Epidermal melanocyte (primary cell): ENCODE results near the gene DBN1.
A peak's percentile ranks its signal among the peaks of the same experiment; 100 is the strongest.

Source experiments
- DNase-seq: peaks from one replicate; pipeline ENCODE4 v3.0.0; 2011; ENCODE audit warnings: low spot score; ENCODE audit not compliant: insufficient read length

The DBN1 gene

DNA sequence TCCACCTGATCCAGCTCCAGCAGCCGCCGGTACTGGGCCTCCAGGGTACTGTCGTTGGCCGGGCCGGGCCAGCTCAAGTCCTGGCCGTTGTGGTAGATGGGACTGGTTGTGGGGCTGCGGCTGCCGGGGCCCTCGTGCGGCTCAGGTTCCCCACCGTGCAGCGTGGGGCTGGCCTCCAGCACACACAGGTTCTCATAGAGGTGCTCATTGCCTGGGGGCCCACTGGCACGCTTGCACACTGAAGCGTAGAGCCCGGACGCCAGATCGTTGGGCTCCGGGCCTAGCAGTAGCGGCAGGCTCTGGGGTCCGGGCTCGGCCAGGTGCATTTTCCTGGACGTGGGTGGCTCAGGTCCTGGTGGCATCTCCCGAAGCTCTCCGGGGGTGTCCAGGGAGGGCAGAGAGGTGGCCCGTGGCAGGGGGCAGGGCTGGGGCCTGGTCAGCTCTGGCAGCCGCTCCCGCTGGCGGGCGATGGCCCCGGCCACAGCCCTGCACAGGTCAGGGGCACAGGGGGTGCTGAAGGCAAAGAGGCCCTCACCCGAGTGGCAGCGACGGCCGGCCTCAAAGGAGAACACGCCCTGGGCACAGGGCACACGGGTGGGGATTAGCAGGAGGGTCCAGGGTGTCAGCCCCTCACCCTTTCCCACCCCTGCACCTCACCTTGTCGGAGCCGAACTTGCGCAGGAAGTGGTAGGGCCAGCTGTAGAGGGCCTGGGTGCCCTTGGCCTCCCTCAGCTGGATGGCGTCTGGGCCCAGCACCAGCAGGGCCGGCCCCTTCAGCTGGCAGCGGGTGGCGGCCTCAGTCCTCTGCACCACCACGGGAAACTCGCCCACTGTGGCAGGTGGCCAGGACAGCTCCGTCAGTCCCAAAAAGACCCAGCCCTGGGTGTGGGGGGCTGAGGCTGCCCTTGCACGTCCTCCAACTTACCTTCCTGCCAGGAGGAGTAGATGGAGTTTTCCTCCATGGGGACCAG, 30.9 kb upstream of the DBN1 start:
- DNase-seq: no peak

DNA sequence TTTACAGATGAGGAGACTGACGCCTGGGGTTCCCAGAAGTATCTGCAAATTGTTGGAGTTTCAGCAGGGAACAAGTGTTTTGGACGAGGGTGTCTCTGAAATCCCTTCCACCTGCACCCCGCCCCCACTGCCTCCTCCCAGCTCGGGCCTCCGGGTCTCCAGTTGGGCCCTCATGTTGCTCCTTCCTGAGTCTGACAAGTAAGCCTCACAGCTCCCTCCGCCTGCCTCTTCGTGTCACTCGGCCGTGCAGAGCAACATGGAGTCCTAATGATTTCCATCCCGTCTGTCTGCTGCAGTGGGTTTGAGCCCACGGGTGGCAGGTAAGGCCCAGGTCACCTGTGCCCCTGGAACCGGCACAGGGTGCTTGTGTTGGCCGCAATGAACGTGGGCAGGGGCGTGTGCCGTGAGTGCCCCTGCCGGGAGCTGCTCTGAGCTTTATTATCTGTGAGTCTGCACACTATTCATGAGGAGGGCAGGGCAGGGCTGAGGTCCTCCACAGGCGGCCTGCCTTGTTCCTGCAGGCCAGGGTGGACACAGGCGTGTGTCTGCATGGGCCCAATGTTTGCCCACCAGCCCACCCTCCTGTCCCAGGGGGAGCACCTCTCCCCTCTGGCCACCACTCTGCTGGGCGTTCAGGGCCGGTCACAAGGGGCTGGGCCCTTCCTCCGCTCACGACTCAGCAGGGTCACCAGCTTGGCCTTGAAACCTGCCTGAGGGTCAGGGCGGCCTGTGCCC, 30.1 kb upstream of the DBN1 start:
- DNase-seq: no peak

DNA sequence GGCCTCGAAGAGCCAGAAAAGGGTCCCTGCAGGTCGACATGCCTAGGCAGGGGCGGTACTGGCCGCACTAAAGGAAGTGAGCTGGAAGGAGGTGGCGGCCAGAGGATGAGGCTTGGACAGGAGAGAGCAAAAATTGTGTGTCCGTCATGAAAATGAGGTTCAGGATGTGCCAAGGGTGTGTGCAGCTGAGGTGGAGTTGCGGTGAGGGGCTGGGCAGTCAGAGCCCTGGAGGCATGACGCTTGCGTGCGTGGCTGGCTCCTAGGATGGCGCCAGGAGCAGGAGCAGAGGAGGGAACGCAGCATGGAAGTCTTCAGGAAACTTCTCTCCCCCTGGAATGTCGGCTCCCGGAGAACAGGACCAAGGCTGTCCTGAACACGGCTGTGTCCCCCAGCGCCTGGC, 29.5 kb upstream of the DBN1 start:
- no peak for DNase-seq

DNA sequence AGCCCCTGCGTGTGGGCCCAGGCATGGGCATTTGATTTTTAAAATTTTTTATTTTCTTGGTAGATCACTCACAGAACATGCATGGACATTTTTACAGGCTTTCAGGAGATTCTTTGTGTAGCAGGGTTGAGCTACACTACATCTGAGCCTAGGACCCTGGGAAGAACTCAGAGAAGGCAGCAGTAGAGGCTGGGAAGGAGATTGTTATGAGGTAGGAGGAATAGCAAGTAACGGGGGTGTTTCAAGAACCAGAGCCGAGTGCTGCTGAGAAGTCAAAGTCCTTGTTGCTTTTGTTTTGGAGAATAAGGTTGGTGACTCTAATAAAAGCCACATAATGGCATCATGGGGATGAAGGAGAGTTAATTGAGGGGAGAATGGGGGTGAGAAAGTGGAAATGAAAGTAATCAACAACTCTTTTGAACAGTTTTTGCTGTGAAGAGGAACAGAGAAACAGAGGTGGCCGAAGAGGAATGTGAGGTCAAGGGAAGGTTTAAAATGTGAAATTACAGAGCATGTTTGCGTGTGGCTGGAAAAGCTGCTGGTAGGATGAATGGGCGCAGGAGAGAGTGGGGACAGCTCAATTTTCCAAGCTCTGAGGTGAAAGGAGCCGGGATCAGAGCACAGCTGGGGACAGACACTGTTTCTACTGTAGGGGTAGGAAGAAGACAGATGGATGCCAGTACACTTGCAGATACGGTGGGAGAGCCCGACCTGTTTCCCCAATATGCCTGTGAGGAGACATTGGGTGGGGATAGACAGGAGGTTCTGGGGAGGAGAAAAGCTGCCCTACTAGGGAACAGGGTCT, 28.6 kb upstream of the DBN1 start:
- no peak for DNase-seq

DNA sequence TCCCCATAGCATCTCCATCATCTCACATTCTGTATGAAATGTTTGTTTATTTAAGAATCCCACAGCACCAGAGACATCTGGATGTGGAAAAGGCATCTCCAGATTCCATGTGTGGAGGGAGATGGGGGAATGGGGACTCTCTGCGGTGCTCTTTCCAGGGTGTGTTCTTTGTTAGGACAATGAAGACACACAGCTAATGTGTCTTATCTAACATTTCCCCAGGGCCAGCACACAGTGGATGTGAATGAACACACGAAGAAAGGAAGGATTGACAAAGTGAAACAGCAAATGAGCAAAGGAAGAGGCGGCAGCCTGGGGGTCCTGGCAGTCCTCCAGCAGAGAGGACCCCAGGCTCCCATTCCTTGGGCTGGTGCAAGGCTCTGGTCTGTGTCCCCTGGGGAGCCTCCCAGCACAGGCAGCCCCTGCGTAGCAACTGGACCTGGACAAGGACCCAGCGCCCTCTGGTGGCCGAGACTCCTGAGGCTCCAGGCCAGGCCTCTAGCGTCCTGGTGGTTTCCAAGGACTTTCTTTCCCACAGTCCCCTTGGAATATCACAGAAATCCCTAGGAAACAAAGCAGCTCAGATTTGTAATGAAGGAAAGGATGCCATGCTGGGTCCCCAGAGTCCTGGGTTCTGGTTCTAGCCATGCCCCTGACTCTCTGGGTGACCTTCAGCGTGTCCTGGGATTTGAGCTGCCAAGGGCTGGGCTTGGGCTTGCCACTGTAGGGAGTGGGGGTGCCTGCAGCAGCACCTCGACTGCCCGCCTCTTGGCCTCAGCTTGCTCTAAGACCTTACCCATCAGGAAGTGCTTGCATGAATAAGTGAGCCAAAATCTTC, 27.5 kb upstream of the DBN1 start:
- peak; percentile 98 for DNase-seq

DNA sequence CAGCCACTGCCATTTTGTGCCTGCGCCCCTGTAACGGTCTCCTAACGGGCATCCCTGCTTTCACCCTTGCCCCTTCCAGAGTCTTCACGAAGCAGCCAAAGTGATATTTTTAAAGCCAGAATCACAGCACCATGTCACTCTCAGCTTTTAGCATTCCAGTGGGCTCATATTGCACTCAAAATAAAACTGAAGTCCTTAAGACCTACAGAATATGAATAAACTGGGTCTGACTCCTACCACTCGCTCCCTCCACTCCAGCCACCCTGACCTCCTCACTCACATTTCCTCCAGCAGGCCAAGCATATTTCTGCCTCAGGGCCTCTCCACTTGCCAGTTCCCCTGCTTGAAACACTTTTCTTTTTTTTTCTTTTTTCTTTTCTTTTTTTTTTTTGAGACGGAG, 26.4 kb upstream of the DBN1 start:
- DNase-seq: no peak

DNA sequence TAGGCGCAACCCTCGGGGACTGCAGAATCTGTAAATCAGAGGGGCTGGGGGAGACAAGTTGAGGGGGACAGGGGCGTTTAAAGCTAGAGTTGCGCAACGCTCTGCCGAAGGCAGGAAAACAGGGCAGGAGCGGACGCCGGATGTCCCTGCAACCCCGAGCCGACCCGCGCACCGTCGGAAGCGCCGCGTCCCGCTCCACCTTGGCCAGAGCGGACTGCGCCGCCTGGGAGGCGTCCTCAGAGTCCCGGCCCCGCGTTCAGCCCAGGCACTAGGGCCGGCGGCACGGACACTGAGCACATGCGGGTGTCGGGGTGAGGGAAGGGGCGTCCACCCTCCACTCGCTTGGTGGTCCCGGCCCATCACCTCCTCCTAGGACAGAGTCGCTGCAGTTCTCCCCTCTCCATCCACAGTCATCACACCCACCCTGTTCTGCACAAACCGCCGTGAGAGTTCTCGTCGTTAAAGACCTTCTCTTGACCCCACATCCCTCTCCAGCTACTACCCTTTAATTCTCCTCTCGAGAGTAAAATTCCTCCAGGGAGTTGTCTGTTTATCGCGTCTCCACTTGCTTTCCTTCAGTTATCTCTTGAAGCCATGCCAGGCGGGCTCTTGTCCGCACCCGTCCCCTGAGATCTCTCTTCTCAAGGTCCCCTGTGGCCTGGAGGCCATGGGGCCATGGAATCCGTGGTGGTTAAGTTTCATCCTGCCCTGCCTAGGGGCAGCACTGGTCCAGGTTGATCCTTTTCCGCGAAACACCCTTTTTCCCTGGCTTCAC, 24.8 kb upstream of the DBN1 start:
- no peak for DNase-seq

DNA sequence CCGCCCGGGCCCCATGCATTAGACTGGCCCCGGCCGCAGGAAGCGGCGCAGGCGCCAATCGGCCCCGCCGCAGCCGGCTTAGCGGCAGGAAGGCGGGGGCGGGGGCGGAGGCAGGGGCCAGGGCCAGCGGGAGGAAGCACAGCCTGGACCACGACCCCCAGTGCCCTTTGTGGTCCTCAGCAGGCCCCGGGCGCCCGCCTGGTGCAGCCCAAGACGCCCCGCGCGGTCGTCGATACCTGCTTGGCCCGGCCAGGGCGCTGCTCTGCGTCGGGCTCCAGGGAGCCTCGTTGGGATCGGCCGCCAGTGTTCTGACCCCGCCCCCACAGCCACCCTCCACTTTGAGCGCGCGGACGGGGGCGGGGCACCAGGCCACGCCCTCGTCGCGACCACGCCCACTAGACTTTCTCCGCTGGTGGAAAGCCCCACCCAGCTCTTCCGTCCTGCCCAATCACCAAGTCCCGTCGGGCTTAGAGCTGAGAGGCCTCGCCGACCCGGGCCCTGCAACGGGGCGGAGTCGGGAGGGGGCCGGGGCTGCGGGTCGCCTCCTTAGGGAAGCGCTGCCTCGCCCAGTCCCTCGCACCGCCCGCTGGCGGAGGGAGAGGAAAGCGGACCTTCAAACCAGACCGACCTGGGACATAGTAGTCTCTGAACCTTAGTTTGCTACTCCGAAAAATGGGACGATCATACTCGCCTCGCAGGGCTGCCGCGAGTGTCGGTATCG, 24.0 kb upstream of the DBN1 start, which contains the start of gene PDLIM7:
Gene PDLIM7 (minus strand): TSS at position 313 of the 721 bp plus-strand sequence. CDS start 1,092 bp downstream, outside the sequence.
- peak; percentile 99 for DNase-seq

DNA sequence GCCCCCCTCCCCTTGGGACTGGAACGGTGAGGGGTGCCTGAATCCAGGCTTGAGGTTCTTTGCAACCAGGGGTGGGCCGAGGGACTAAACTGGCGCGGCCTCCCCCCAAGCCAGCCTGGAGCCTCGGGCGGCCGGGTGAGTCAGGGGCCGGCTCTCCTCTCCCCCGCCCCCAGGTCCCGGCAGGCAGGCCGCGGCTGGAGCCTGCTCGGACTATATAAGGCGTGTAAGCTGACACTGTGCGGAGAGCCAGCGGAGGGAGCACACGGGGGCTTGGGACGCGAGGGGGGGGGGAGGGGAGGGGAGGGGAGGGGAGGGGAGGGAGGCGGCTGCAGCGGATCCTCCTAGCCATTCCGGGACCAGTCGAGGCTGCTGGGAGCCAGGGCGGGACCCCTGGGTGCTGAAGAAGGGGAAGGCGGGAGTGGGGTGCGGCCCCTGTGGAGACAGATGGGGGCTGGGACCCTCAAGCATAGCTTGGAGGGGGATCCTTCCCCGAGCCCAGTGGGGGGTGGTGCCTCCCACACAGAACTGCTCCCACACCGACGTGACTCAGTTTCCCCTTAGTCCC, 23.4 kb upstream of the DBN1 start:
- peak; percentile 84 for DNase-seq

DNA sequence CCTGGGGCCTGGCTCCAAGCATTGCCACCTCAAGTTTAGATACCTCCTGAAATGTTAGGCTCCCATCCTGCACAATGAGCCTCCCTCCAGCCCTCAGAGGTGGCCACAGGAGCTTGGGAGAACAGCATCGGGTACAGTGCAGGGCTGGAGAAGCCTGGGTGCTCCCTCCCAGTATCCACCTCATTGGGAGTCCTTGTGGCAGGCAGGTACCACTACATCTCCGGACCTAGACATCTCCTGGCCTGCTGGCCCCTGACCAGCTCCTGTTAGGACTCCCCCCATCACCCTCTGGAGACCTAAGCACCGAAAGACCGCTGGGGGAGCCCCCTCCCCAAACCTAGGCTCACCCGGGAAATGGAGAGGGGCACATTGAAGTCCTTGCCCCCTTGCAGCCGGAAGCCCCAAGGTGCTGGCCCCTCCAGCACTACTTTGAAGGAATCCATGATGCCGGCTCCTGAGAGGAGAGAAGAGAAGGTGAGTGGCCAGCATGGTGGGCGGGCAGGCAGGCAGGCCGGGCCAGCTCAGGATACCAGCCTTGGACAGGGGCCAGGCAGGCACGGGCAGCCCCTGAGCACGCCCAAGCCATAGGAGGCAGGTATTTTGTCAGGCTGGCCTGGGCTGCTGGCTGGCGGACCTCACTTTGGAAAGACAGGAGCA, 22.8 kb upstream of the DBN1 start:
- no peak for DNase-seq

DNA sequence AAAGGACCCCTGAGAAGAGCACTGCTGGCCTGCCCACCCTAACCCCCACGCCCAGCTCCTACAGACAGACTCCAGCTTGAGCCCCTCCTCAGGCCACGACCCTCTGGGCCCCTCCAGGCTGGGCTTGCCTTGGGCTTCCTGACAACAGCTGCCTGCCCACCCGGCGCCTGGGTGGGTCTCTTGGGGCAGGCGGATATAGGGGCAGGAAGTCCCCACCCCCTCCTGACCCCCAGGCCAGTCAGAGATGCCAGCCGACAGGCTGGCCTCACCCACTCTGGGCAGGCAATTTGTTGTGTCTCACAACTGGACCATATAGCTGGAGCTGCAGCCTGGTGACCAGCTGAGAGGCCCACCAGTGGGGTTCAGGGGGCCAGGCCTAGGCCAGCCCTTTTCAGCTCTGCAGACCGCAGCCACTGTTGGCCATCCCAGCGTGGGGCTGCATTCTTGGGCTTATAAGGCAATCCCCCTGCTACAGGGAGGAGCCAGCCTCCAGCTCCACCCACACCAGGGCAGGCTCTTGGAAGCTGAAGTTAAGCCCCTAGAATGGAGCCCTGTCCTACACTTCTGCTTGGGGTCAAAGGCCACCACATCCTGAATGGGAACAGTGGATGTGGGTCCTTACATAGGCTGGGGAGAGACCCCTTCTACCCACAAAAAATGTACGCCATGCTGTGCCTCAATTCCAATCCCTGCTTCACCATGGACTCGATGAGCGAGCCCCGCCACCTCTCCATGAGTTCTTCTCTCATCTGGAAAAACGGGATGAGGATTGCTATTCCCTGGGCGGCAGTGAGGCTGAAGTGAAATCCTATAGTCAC, 22.0 kb upstream of the DBN1 start:
- DNase-seq: peak; percentile 74

DNA sequence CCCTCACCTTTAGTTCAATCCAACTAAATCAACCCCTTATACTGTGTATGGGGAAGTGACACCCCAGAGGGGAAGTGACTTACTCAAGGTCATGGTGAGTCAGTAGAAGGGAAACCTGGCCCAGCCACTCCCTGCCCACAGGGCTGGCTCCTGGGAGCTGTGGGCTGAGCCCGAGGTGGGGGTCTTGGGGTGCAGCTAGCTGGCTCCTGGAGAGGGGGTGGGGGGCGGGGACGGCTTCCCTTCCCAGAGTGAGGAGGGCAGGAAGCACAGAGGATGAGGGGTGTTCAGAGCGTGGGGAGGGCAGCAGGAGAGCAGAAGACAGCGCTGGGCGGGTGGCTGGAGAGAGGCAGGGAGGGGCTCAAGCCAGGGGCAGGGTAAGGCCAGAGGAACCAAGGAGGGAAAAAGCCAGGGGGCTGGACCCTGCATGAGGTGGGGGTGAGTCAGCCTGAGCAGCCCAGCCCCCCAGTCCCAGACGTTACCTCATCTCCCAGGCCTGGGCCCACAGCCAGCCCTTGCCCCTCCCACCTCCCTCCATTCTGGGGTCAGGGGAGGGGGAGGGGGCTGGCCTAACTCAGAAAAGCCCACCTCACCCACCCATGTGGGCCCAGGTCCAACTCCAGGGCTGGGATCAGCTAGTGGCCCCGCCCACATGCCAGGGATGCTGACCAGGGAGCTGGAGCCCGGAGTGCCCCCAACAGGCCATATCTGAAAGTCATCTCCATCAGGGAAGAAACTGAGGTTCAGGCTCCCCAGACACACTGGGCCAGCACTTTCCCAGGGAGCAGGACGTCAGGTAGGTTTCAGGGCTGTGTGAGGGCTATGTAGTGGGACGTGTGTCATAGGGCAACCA, 21.1 kb upstream of the DBN1 start:
- DNase-seq: no peak

DNA sequence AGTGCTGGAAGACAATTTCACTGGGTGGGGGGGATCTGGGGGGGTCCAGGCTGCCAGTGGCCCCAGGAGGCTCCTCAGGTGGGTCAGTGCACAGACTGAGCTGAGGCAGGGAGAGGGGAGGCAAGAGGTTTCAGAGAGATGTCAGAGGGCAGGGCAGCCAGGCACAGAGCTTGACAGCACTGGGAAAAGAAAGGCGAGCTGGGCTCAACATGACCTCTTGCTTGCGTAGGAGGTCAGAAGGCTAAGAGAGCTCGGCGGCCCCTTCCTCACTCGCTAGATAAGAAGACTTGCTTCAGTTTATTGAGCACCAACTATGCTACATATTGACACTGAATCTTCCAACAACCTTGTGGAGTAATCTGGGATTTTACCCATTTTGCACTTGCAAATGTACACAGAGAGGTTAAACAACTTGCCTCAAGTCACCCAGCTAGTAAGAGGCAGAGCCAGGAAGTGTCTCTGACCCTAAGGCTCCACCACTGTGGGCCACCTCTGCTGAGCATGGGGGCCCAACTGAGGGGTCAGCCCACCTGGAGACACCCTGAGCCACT, 20.4 kb upstream of the DBN1 start:
- no peak for DNase-seq

DNA sequence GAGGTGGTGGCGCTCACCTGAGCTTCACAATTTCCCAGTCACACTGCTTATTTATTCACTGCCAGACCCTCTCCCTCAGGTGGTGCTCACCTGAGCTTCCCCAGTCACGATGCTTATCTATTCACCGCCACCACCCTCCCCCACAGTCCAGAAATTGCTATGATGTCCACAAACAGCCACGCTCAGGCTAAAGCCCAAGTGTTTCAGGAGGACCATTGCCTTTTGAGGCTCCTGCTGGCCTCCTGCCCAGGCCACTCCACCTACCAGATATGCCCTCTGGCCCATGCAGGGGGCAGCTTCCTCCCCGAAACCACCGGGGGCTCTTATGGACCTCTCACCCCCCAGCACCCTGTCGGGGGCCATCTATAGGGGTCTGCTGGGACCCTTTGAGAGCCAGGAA, 19.4 kb upstream of the DBN1 start:
- no peak for DNase-seq

DNA sequence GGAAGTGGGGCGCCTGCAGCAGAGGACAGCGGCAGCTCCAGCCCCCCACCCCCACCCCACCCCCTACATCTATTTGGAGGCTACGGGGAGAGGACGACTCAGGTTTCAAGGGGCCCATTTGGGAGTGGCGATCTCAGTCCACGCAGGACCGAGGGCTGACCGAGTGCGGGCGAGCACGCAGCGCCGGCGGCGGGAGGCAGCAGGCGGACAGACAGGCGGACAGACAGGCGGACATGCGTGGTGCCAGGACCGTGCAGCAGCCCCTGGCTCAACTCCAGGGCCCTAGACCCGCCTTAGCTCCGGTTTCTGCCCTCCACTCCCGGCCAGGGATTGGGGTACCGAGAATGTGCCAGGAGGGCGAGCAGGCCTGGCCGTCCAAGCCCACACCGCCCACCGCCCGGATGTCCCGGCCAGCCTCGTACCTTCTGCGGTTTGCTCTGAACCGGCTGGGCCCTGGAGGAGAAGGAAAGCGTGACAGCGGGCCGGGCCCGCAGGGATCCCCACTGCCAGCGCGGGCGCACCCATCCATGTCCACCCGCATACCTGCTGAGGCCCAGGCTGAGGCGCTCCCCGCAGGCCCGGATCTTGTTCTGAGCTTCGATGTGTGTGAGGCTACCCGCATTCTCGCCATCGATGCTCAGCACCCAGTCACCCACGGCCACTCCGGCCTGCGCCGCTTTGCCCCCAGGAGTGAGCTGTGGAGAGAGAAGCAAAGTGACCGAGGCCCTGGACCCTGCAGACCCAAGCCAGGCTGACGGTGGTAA, 18.7 kb upstream of the DBN1 start:
- DNase-seq: no peak
